Measurements from ENCODE around the gene SEMA4D. TPM values are rescaled to one million over a fixed set of nuclear protein-coding genes. Genes with fewer than 3 reads are reported as not detected.

SEMA4D gene, protein sequence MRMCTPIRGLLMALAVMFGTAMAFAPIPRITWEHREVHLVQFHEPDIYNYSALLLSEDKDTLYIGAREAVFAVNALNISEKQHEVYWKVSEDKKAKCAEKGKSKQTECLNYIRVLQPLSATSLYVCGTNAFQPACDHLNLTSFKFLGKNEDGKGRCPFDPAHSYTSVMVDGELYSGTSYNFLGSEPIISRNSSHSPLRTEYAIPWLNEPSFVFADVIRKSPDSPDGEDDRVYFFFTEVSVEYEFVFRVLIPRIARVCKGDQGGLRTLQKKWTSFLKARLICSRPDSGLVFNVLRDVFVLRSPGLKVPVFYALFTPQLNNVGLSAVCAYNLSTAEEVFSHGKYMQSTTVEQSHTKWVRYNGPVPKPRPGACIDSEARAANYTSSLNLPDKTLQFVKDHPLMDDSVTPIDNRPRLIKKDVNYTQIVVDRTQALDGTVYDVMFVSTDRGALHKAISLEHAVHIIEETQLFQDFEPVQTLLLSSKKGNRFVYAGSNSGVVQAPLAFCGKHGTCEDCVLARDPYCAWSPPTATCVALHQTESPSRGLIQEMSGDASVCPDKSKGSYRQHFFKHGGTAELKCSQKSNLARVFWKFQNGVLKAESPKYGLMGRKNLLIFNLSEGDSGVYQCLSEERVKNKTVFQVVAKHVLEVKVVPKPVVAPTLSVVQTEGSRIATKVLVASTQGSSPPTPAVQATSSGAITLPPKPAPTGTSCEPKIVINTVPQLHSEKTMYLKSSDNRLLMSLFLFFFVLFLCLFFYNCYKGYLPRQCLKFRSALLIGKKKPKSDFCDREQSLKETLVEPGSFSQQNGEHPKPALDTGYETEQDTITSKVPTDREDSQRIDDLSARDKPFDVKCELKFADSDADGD
- total RNA-seq, result 0.07 and 0.78 TPM in 2 replicates

DNA sequence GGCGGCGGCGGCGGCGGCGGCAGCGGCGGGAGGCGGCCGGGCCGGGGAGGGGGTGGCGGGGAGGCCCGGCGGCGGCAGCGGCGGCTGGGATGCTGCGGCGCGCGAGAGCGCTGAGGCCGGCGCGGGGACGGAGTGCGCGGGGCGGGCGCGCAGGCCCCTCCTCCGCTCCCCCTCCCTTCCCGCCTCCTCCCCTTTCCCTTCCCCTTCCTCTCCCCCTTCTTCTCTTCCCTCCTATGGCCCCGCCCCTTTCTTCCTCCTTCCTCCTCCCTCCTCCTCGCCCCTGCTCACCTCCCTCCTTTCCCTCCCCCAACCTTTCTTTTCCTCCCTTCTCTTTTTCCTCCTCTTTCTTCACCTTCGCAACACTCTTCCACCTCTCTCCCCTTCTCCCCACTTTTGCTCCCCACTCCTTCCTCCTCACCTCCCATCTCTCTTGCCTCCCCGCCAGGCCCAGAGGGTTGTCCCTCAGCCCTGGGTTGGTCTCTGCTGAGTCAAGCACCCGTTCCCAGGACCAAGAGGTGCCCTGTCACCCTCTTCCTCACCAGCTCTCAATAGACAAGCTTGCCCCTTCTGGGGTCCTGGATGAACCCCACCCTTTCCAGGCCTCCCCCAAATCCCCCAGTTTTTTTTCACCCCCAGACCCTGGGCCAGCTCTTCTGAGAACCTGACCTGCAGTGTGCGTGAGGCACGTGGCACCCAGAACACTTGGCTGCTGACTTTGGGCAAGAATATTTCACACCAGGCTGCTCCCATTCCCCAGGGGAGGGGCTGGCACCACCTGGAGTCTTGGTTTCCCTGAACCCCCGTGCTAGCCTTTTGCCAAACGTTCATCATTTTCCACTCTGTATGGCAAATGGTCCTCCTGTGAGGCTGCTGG is at the start of gene SEMA4D:
TSS of gene SEMA4D (minus strand) at position 136 of the 874 bp plus-strand sequence. CDS start 92,657 bp downstream, outside the sequence.

DNA sequence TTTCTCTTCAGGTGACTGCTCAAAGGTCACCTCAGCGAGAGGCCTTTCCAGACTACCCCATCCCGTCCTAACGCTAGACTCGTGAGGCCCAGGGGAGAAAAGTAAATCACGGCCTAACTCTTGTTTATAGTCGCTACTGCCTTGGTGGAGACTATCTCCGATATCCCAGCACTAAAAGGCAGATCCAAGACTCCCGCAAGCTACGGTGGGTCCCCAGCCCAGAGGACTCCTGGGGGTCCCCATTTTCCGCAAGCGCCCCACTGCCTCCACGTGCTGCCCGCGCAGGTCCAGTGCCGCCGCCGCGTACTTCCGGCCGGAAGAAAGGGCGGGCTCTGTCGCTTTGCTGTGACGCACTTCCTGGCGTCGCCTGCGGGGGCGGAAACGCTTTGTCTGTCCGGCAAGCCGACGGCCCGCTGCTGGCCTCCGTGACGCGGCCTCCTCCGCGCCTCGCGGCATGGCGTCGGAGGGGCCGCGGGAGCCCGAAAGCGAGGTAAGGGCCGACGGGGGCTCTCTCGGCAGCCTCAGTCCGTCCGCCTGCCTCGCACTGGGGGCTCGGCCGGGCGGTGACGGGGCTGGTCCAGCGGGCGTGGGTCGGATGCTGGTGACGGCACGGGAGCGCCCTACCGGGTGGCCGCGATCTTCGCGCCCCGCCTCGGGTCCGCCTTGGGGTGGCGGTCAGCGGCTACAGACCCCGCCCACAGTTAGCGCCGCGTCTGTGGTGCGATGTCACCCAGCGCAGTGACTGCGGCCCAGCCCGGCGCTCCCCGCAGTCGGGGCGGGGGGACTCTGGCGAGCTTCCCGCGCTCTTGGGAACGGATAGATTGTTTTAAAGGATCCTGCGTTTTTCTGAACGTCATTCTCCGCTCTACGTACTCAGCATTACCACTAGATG is 179.5 kb downstream of the SEMA4D start, which contains the start of gene SECISBP2:
TSS of gene SECISBP2 (plus strand) at position 378 of the 892 bp plus-strand sequence. CDS start at position 455, 77 bp downstream.

Other genes starting within 250 kb of the SEMA4D start
- 23.7 and 41.8 TPM in 2 replicates for gene CKS2, start 186.9 kb downstream of the SEMA4D start, total RNA-seq
- 23.2 and 27.0 TPM in 2 replicates for gene SECISBP2, start 179.6 kb downstream of the SEMA4D start, total RNA-seq
- gene GADD45G, start 106.9 kb upstream of the SEMA4D start, total RNA-seq, result 0.20 and 0.36 TPM in 2 replicates